Erythroblast (primary cell): ENCODE data around the gene TSSK6.

Source experiments
- DNase-seq, 2 experiments: peaks; one replicate each; lab custom pipeline; 2025; lab: John Stamatoyannopoulos, UW
- GATA1 ChIP-seq: IDR thresholded peaks from 2 replicates; pipeline ENCODE4 v1.6.1; 2011; ENCODE audit warnings: low read depth, mild to moderate bottlenecking, control low read depth, low read length, moderate library complexity
- POLR2A ChIP-seq: IDR thresholded peaks from 2 replicates; pipeline ENCODE4 v1.6.1; 2011; ENCODE audit warnings: mild to moderate bottlenecking, low read length

The TSSK6 gene

GRCh38 chr19:19550485-19550929, 35.2 kb upstream of the TSSK6 start:
- no peak for DNase-seq
- TF ChIP-seq POLR2A (no peak), GATA1 (no peak)

GRCh38 chr19:19549804-19550464, 34.6 kb upstream of the TSSK6 start:
- DNase-seq = no peak
- TF ChIP-seq POLR2A = no peak
- no peak for TF ChIP-seq GATA1

- no peak for TF ChIP-seq GATA1
- TF ChIP-seq POLR2A = no peak
- no peak for DNase-seq
Measured at GRCh38 chr19:19548915-19549759, 33.8 kb upstream of the TSSK6 start.

GRCh38 chr19:19547674-19548336, 32.5 kb upstream of the TSSK6 start:
- DNase-seq = no peak

GRCh38 chr19:19546751-19547162, 31.4 kb upstream of the TSSK6 start:
- TF ChIP-seq POLR2A (no peak), GATA1 (no peak)
- DNase-seq = no peak

More at GRCh38 chr19:19547674-19548336, 32.5 kb upstream of the TSSK6 start:
- no peak for TF ChIP-seq POLR2A
- TF ChIP-seq GATA1 = no peak

GRCh38 chr19:19545707-19546106, 30.4 kb upstream of the TSSK6 start:
- TF ChIP-seq GATA1 (no peak), POLR2A (no peak)
- no peak for DNase-seq

- no peak for DNase-seq
- TF ChIP-seq POLR2A (no peak), GATA1 (no peak)
Measured at GRCh38 chr19:19544954-19545591, 29.7 kb upstream of the TSSK6 start.

- TF ChIP-seq GATA1 = no peak
- TF ChIP-seq POLR2A = no peak
- DNase-seq = no peak
Measured at GRCh38 chr19:19544257-19544953, 29.1 kb upstream of the TSSK6 start.

- no peak for TF ChIP-seq POLR2A
- no peak for TF ChIP-seq GATA1
- DNase-seq = no peak
Measured at GRCh38 chr19:19543640-19544039, 28.3 kb upstream of the TSSK6 start.

GRCh38 chr19:19543101-19543500, 27.8 kb upstream of the TSSK6 start:
- TF ChIP-seq GATA1 = no peak
- no peak for TF ChIP-seq POLR2A
- no peak for DNase-seq

- no peak for DNase-seq
- TF ChIP-seq POLR2A = no peak
- no peak for TF ChIP-seq GATA1
Measured at GRCh38 chr19:19542507-19542906, 27.2 kb upstream of the TSSK6 start.

GRCh38 chr19:19541616-19542015, 26.3 kb upstream of the TSSK6 start:
- TF ChIP-seq POLR2A = no peak
- no peak for TF ChIP-seq GATA1
- no peak for DNase-seq

- TF ChIP-seq POLR2A (no peak), GATA1 (no peak)
- DNase-seq = peak; percentile 71 to 77
Measured at GRCh38 chr19:19540715-19541515, 25.6 kb upstream of the TSSK6 start.
